ENCODE measurements around the gene NOC2L.

The NOC2L gene

GRCh38 chr1:918353-918752 lies 40.7 kb downstream of the NOC2L start:
- no peak for TF ChIP-seq CTCF (IDR thresholded peaks at IDR 0.05)
- Histone ChIP-seq H3K27me3 (peaks cover 0 to 71% of the 10 kb centered on the region in 2 donors), H3K4me3 (no peak overlapping the region), H3K27ac (no peak overlapping the region), H3K36me3 (no peaks in the 10 kb centered on the region), H3K4me1 (peaks cover 3 to 48% (median 37%) of the 10 kb centered on the region in 4 donors), H3K9me3 (no peaks in the 10 kb centered on the region)
- intact Hi-C loops (cut with DNase I; ENCODE audit: low total_unique reads), result no loop called here
- no peak for DNase-seq

- intact Hi-C loops (cut with DNase I; ENCODE audit: low total_unique reads), result no loop called here
- no peak overlapping the region for H3K4me3 ChIP-seq
- H3K9me3 ChIP-seq, result no peaks in the 10 kb centered on the region
- H3K27ac ChIP-seq, result no peak overlapping the region
- H3K36me3 ChIP-seq, result no peaks in the 10 kb centered on the region
- peaks cover 0 to 74% of the 10 kb centered on the region in 2 donors for H3K27me3 ChIP-seq
- no peak for DNase-seq
- TF ChIP-seq CTCF (IDR thresholded peaks at IDR 0.05), result no peak
- H3K4me1 ChIP-seq, result peaks cover 0 to 41% (median 31%) of the 10 kb centered on the region in 4 donors
These were observed 41.5 kb downstream of the NOC2L start for GRCh38 chr1:917466-918091.

- no peak for DNase-seq
- TF ChIP-seq CTCF (IDR thresholded peaks at IDR 0.05), result no peak
- peaks cover 0 to 37% (median 31%) of the 10 kb centered on the region in 4 donors for H3K4me1 ChIP-seq
These were observed 42.0 kb downstream of the NOC2L start for GRCh38 chr1:917076-917459.

GRCh38 chr1:916173-917075 lies 42.6 kb downstream of the NOC2L start:
- intact Hi-C loops (cut with DNase I; ENCODE audit: low total_unique reads), result no loop called here
- peaks cover 0 to 31% (median 27%) of the 10 kb centered on the region in 4 donors for H3K4me1 ChIP-seq
- peaks cover 0 to 83% of the 10 kb centered on the region in 2 donors for H3K27me3 ChIP-seq
- no peak overlapping the region for H3K27ac ChIP-seq
- peak in 1 of 2 donors; percentile 17 for DNase-seq
- TF ChIP-seq CTCF (IDR thresholded peaks at IDR 0.05), result no peak
- no peaks in the 10 kb centered on the region for H3K36me3 ChIP-seq
- no peaks in the 10 kb centered on the region for H3K9me3 ChIP-seq
- no peak overlapping the region for H3K4me3 ChIP-seq

More at GRCh38 chr1:917076-917459, 42.0 kb downstream of the NOC2L start:
- H3K9me3 ChIP-seq, result no peaks in the 10 kb centered on the region
- H3K36me3 ChIP-seq, result no peaks in the 10 kb centered on the region
- intact Hi-C loops (cut with DNase I; ENCODE audit: low total_unique reads), result no loop called here
- no peak overlapping the region for H3K27ac ChIP-seq
- H3K4me3 ChIP-seq, result no peak overlapping the region
- peaks cover 0 to 79% of the 10 kb centered on the region in 2 donors for H3K27me3 ChIP-seq

DNA sequence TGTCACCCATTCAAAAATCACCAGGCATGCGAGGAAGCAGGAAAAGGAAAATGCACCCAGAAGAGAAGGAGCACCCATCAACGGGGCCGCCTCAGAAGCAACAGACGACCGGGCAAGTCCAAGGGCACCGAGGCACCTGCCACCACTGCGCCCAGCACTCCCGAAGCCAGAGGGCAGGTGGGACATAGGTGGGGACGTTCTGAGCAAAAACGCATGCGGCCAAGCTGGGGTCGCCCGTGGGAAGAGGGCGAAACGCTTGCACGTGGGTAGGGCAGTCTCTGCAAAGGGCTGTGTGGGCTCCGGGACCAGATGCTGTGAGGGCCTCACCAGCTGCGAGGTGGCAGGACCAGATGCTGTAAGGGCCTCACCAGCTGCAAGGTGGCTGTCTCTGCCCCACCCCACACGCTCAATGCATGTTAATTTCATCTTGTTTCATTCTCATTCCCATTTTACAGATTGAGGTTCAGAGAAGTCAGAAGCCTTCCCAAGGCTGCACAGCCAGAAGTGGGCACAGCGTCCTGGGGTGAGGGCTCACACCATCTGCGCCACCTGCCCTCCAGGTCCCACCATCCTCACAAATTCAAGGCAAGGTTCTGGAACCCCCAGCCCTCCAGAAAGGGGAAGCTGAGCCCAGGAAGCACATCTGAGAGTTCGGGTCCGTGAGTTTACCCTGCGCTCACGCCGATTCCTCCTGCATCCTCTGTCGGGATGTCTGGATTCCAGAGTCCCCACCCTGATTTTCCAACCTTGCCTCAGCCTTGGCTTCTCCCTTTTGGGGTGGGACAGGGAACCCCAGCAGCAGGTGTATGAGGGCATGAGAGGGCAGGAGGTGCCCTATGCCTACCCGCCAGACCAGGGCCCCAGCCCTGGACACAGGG lies 43.5 kb downstream of the NOC2L start:
- H3K27me3 ChIP-seq, result peaks cover 0 to 88% of the 10 kb centered on the region in 2 donors
- intact Hi-C loops (cut with DNase I; ENCODE audit: low total_unique reads), result no loop called here
- TF ChIP-seq CTCF (IDR thresholded peaks at IDR 0.05), result no peak

More for the DNA sequence above, 43.5 kb downstream of the NOC2L start:
- Histone ChIP-seq H3K9me3 (no peaks in the 10 kb centered on the region), H3K4me1 (peaks cover 0 to 29% (median 20%) of the 10 kb centered on the region in 4 donors), H3K4me3 (no peak overlapping the region), H3K36me3 (no peaks in the 10 kb centered on the region), H3K27ac (no peak overlapping the region)
- peak in 1 of 2 donors; percentile 9 for DNase-seq
